LNCAP (cell line): ENCODE results near the gene PEAK1.

Source experiments
- TF ChIP-seq, protein P1 (sequence below): fragments of 450-650 bp; IDR thresholded peaks from 2 replicates; pipeline ENCODE4 v1.5.1; 2017; ENCODE audit warnings: mild to moderate bottlenecking

Gene PEAK1

DNA sequence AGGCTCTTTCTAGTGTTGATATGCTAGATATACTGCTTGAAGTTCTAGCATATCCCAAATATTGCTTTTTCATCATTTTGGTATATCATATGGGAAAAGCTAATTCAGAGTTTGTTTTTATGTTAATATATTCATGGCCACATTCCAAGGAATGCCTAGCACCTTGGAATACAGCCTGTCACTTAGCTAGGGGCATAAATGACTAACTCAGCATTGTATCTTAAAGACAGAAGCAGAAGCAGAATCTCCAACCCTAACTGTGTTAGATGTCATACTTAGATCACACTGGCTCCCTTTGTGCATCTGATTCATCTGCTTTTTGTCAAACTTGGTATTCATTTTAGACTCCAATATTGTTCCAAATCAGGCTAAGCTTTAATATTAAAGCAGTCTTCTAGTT lies 218.2 kb downstream of the PEAK1 start:
- TF ChIP-seq, protein P1, sequence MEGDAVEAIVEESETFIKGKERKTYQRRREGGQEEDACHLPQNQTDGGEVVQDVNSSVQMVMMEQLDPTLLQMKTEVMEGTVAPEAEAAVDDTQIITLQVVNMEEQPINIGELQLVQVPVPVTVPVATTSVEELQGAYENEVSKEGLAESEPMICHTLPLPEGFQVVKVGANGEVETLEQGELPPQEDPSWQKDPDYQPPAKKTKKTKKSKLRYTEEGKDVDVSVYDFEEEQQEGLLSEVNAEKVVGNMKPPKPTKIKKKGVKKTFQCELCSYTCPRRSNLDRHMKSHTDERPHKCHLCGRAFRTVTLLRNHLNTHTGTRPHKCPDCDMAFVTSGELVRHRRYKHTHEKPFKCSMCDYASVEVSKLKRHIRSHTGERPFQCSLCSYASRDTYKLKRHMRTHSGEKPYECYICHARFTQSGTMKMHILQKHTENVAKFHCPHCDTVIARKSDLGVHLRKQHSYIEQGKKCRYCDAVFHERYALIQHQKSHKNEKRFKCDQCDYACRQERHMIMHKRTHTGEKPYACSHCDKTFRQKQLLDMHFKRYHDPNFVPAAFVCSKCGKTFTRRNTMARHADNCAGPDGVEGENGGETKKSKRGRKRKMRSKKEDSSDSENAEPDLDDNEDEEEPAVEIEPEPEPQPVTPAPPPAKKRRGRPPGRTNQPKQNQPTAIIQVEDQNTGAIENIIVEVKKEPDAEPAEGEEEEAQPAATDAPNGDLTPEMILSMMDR: no peak

DNA sequence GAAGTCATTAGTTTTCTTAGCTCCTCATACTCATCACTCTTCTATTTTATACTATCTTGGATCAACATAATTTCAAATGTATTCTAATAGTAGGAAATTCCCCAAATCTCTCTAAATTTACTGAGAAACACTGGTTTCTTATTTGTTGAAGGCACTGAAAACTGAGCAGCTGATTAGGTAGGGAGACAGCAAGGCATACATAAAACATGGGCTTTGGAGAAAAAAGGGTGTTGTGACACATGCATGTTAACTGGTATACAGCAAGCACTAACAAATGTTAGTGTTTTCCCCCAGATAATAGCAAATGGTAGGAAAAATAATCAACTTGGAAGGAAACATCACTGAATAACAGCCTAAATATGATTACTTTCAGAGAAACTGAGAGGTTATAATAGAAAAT lies 223.5 kb downstream of the PEAK1 start:
- TF ChIP-seq, protein P1: no peak

DNA sequence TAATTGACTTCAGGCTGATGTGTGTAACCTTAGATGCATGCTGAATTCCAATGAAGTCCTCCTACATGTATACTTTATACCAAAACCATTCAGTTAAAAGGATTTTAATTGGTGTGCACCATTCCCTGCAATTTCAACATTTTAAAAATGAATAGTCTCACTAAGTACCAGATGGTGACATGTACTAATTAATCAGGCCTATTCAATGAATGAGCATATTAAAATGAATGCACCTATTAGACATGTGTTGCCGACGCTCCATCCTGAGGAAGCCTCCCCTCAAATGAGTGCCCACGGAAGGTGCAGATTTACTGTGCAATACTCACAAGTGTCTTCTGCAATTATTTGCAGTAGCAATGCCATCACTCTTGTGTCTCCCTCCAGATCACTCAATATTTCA lies 224.3 kb downstream of the PEAK1 start:
- TF ChIP-seq, protein P1: no peak

DNA sequence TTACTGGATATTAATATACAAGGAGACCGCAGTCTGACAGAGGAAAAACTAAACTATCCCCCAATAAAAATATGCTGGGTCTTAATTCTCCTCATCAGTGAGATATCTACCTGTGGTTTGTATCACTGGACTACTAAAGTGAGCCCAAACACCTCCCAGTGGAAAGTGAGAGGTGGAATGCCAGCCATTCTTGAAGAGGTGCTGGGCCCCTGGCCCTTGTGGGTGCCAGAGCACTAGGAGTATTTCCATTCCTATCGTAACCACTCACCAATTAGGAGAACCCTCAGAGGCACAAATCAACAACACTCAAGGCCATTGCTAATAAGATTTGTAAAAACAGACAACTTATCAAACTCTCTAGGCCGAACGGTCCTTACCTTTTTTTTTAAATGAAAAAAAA lies 227.5 kb downstream of the PEAK1 start:
- TF ChIP-seq, protein P1: no peak

DNA sequence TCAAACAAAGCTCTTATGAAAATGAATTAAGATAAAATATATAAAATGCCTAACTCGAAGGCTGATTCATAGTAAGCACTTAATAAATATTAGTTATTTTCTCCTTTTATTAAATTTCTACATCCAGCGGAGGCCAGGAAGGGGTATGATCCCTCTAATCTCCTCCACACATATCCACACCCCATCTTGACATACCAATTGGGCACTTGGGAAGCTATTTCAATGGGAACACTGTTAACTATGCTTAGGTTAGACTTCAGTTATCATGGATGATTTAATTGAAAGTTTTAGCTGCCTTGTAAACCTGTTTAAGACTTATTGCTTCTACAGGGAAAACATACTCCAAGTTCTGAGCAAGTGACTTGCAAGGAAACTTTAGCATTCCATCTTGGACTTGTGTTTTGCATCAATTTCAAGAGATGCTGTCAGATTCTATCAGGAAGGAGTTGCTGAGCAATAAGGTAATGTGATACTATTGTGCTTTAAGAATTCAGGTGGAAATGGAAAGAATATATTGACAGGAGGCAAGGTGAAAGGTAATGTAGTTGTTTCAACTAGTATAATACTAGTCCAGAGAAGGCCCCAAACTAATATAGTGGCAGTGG lies 228.6 kb downstream of the PEAK1 start:
- TF ChIP-seq, protein P1: no peak

DNA sequence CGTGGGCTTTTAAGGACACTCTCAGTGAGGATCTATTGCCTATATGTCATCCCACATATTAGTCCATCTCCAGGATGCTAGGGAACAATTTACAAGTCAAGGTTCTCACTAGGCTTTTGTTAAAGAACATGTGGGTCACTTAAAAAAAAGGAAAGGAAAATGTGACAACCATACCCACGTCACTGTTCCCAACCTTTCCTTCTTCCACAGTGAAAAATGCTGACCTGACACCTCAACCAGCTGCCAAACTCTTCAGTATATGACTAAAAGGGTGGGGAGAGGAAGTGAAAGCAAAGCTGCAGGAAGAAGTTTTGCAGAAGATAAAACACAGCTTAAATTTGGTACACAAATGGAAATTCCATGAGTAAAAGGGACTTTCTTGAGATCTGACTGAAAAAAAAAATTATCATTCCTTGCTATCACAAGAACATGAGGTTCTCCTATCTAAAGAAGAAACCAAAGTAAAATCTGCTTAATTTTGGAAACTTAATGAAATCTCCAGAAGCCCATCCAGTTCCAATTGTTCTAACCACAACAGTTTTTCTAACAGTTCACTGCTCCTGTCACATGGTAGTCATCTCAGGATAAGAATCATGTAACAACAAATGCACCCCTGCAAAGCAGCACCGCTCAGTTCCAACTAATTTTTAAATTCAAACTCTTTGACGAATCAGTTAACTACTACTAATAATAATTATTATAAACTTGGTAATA lies 232.0 kb downstream of the PEAK1 start:
- TF ChIP-seq, protein P1: no peak

DNA sequence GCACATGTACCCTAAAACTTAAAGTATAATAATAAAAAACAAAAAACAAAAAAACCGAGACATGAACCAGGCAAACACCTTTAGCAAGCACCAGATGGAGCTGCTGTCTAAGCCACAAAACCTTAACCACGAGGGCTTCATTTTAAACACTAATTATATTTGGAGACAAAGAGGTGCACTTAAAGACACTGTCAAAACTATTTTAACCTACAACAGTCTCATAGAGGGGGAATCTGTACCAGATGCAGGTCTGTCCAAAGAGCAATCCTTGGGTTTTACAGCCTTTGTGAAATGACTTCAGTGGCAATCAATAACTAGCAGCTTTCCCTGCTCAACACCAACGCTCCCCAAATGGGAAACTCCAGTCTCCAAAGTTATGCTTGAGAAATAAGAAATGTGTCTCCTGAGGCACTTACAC lies 233.3 kb downstream of the PEAK1 start:
- TF ChIP-seq, protein P1: peak; percentile 67
